Measurements from ENCODE around the gene DENND1A. TPM values are rescaled to one million over a fixed set of nuclear protein-coding genes. Genes with fewer than 3 reads are reported as not detected.

DENND1A gene
- total and polyA plus RNA-seq, 2 donors from 2014 or later: 16.3 to 19.6 TPM

GRCh38 chr9:123542435-123543225 lies 387.3 kb downstream of the DENND1A start:
- Histone ChIP-seq H3K4me3 (ENCODE audit: low read length in 3 of 3) (no peak overlapping the region), H3K36me3 (ENCODE audit: control insufficient read depth in 2 of 3, insufficient read depth in 3 of 3, low read length in 3 of 3) (no peaks in the 10 kb centered on the region), H3K27ac (ENCODE audit: low read depth in 2 of 2, low read length in 2 of 2) (no peak overlapping the region), H3K9ac (ENCODE audit: low read length in 3 of 3) (no peak overlapping the region), H3K4me1 (ENCODE audit: control insufficient read depth in 2 of 3, insufficient read depth in 2 of 3, low read depth in 1 of 3, low read length in 3 of 3) (peaks cover 0 to 24% (median 13%) of the 10 kb centered on the region in 3 donors), H3K9me3 (ENCODE audit: control insufficient read depth in 2 of 3, insufficient read depth in 1 of 3, low read length in 3 of 3) (no peaks in the 10 kb centered on the region), H3K27me3 (ENCODE audit: control insufficient read depth, insufficient read depth, low read length) (no peaks in the 10 kb centered on the region)
- TF ChIP-seq CTCF (IDR thresholded peaks at IDR 0.05; ENCODE audit: borderline replicate concordance, extremely low read depth, insufficient read depth): no peak
- DNase-seq: peak in 1 of 5 donors; percentile 24
- FAIRE-seq: no peak
- intact Hi-C loops (cut with DNase I): loop anchor here (10.0 kb wide), 1 partner anchor 502 kb away; no protein-coding TSS in a partner anchor

GRCh38 chr9:123541411-123541810 lies 388.5 kb downstream of the DENND1A start:
- Histone ChIP-seq H3K27ac (ENCODE audit: low read depth in 2 of 2, low read length in 2 of 2) (no peak overlapping the region), H3K27me3 (ENCODE audit: control insufficient read depth, insufficient read depth, low read length) (no peaks in the 10 kb centered on the region), H3K36me3 (ENCODE audit: control insufficient read depth in 2 of 3, insufficient read depth in 3 of 3, low read length in 3 of 3) (no peaks in the 10 kb centered on the region), H3K9ac (ENCODE audit: low read length in 3 of 3) (no peak overlapping the region), H3K4me1 (ENCODE audit: control insufficient read depth in 2 of 3, insufficient read depth in 2 of 3, low read depth in 1 of 3, low read length in 3 of 3) (peaks cover 0 to 24% (median 13%) of the 10 kb centered on the region in 3 donors), H3K9me3 (ENCODE audit: control insufficient read depth in 2 of 3, insufficient read depth in 1 of 3, low read length in 3 of 3) (no peaks in the 10 kb centered on the region), H3K4me3 (ENCODE audit: low read length in 3 of 3) (no peak overlapping the region)
- intact Hi-C loops (cut with DNase I): loop anchor here (10.0 kb wide), 1 partner anchor 503 kb away; no protein-coding TSS in a partner anchor
- no peak for TF ChIP-seq CTCF (IDR thresholded peaks at IDR 0.05; ENCODE audit: borderline replicate concordance, extremely low read depth, insufficient read depth)
- FAIRE-seq (no peak), DNase-seq (no peak)

GRCh38 chr9:123540457-123540856 lies 389.5 kb downstream of the DENND1A start:
- FAIRE-seq: no peak

More at GRCh38 chr9:123540457-123540856, 389.5 kb downstream of the DENND1A start:
- TF ChIP-seq CTCF (IDR thresholded peaks at IDR 0.05; ENCODE audit: borderline replicate concordance, extremely low read depth, insufficient read depth): no peak
- Histone ChIP-seq H3K27me3 (ENCODE audit: control insufficient read depth, insufficient read depth, low read length) (no peaks in the 10 kb centered on the region), H3K4me3 (ENCODE audit: low read length in 3 of 3) (no peak overlapping the region), H3K36me3 (ENCODE audit: control insufficient read depth in 2 of 3, insufficient read depth in 3 of 3, low read length in 3 of 3) (no peaks in the 10 kb centered on the region), H3K9ac (ENCODE audit: low read length in 3 of 3) (no peak overlapping the region), H3K27ac (ENCODE audit: low read depth in 2 of 2, low read length in 2 of 2) (no peak overlapping the region), H3K4me1 (ENCODE audit: control insufficient read depth in 2 of 3, insufficient read depth in 2 of 3, low read depth in 1 of 3, low read length in 3 of 3) (peaks cover 0 to 24% (median 13%) of the 10 kb centered on the region in 3 donors), H3K9me3 (ENCODE audit: control insufficient read depth in 2 of 3, insufficient read depth in 1 of 3, low read length in 3 of 3) (no peaks in the 10 kb centered on the region)
- intact Hi-C loops (cut with DNase I): loop anchor here (10.0 kb wide), 1 partner anchor 504 kb away; no protein-coding TSS in a partner anchor
- DNase-seq: no peak

Measured in kidney (tissue), 14 donors.